CD4-positive, alpha-beta T cell (primary cell): ENCODE data around the gene ATG2A. TPM values are rescaled to one million over a fixed set of nuclear protein-coding genes. Genes with fewer than 3 reads are reported as not detected.

ENCODE experiments used
- ATAC-seq: fragments of 200-7000 bp; cut with Tn5 transposase; one replicate; pipeline ENCODE4 v1.10.0; 2022; ENCODE audit warnings: mild to moderate bottlenecking; ENCODE audit not compliant: poor library complexity
- CTCF ChIA-PET: fragments of 350-600 bp; sonication (Branson Sonifier 250); formaldehyde crosslinking; loops from one replicate; lab custom pipeline; 2021; ENCODE audit warnings: antibody characterized with exemption, inconsistent platforms; lab: Charles Lee
- POLR2A ChIA-PET: fragments of 350-600 bp; sonication (Branson Sonifier 250); formaldehyde crosslinking; loops from one replicate; lab custom pipeline; 2021; ENCODE audit warnings: antibody characterized with exemption, inconsistent platforms; lab: Charles Lee
- DNase-seq, 14 experiments: peaks; one replicate each; pipeline ENCODE4 v3.0.0-alpha.2; 2013 to 2020; ENCODE audit warnings: mixed read lengths in 2 of 14
- H3K27ac ChIP-seq, 2 donors: one replicate each; pipeline versions ENCODE4 v1.5.1 to v1.7.0; 2013; ENCODE audit warnings: low read length in 2 of 2, low read depth in 1 of 2, mild to moderate bottlenecking in 1 of 2
- H3K27me3 ChIP-seq, 2 experiments: 1 replicate in 1 of 2; 2 replicates in 1 of 2; pipeline versions ENCODE4 v1.6.1 to v1.7.0; 2013; ENCODE audit warnings: low read length in 2 of 2, control low read depth in 1 of 2, mild to moderate bottlenecking in 1 of 2, moderate library complexity in 1 of 2; ENCODE audit not compliant: insufficient read depth in 2 of 2, control insufficient read depth in 1 of 2
- H3K36me3 ChIP-seq: one replicate; pipeline ENCODE4 v1.6.1; 2013; ENCODE audit warnings: low read length, control low read depth; ENCODE audit not compliant: insufficient read depth
- H3K4me1 ChIP-seq: one replicate; pipeline ENCODE4 v1.6.1; 2013; ENCODE audit warnings: low read length, control low read depth; ENCODE audit not compliant: insufficient read depth
- H3K4me3 ChIP-seq: one replicate; pipeline ENCODE4 v1.5.1; 2013; ENCODE audit warnings: mild to moderate bottlenecking, low read length, moderate library complexity
- H3K9me3 ChIP-seq, 2 experiments: 1 replicate in 1 of 2; 2 replicates in 1 of 2; pipeline versions ENCODE4 v1.6.1 to v1.7.0; 2013; ENCODE audit warnings: low read length in 2 of 2, mild to moderate bottlenecking in 2 of 2, control low read depth in 1 of 2, moderate library complexity in 1 of 2; ENCODE audit not compliant: control insufficient read depth in 1 of 2, insufficient read depth in 1 of 2
- H3K27ac Mint-ChIP-seq: one replicate; pipeline ENCODE4 v1.8.0; 2020; ENCODE audit warnings: mixed read lengths
- H3K27me3 Mint-ChIP-seq: one replicate; pipeline ENCODE4 v1.8.0; 2021; ENCODE audit warnings: mixed read lengths
- H3K36me3 Mint-ChIP-seq: one replicate; pipeline ENCODE4 v1.8.0; 2021; ENCODE audit warnings: low read depth, mixed read lengths
- H3K4me1 Mint-ChIP-seq: one replicate; pipeline ENCODE4 v1.8.0; 2021; ENCODE audit warnings: low read depth, mixed read lengths
- H3K4me3 Mint-ChIP-seq: one replicate; pipeline ENCODE4 v1.8.0; 2020; ENCODE audit warnings: mild to moderate bottlenecking, mixed read lengths
- H3K9me3 Mint-ChIP-seq: one replicate; pipeline ENCODE4 v1.8.0; 2020; ENCODE audit warnings: mixed read lengths
- CTCF ChIP-seq: fragments of 200-600 bp; IDR thresholded peaks from one replicate; pipeline ENCODE4 v1.8.0; 2022; ENCODE audit warnings: antibody characterized with exemption, mild to moderate bottlenecking
- intact Hi-C, 2 experiments: fragments of 100-400 bp; cut with DNase I in 1 of 2; cut with micrococcal nuclease in 1 of 2; formaldehyde crosslinking; loops; one replicate each; pipeline versions ENCODE4 v1.15.1 to v1.9.0; 2023 to 2025; cut with DNase I, micrococcal nuclease
- total RNA-seq, 174 experiments: library from RNA in 2 of 174; stranded (reverse) in 2 of 174; gene quantifications; one replicate each; pipeline ENCODE4 v1.2.3 and lab custom pipeline; 2021 to 2026

The ATG2A gene
- total RNA-seq, 2 experiments from 2014 or later: 189 to 198 TPM

GRCh38 chr11:64914123-64914522 is 2.9 kb downstream of the ATG2A start:
- H3K36me3 ChIP-seq: peaks cover 49% of the 10 kb centered on the region
- peaks cover 26% of the 10 kb centered on the region for H3K4me1 Mint-ChIP-seq
- peak overlapping the region; percentile 78 for H3K4me3 Mint-ChIP-seq
- CTCF ChIA-PET: interaction anchor here (1.6 kb wide), 1 partner anchor 26 kb away, joined by 6 read pairs; no protein-coding TSS in a partner anchor
- no peaks in the 10 kb centered on the region for H3K9me3 Mint-ChIP-seq
- no peak for ATAC-seq
- no peak overlapping the region for H3K27ac Mint-ChIP-seq
- no peaks in the 10 kb centered on the region for H3K27me3 Mint-ChIP-seq
- intact Hi-C loops: no loop called here
- no peaks in the 10 kb centered on the region for H3K9me3 ChIP-seq
- TF ChIP-seq CTCF: no peak
- no peak overlapping the region for H3K27ac ChIP-seq
- no peak overlapping the region for H3K4me3 ChIP-seq
- DNase-seq: peak in 1 of 14 experiments; percentile 36
- no peaks in the 10 kb centered on the region for H3K27me3 ChIP-seq
- H3K4me1 ChIP-seq: peaks cover 33% of the 10 kb centered on the region
- POLR2A ChIA-PET: no interaction called here
- peaks cover 54% of the 10 kb centered on the region for H3K36me3 Mint-ChIP-seq

GRCh38 chr11:64913171-64913727 is 3.8 kb downstream of the ATG2A start:
- Mint-ChIP-seq H3K27me3 (no peaks in the 10 kb centered on the region), H3K36me3 (peaks cover 63% of the 10 kb centered on the region), H3K4me3 (peak overlapping the region; percentile 71), H3K27ac (no peak overlapping the region), H3K9me3 (no peaks in the 10 kb centered on the region), H3K4me1 (peaks cover 26% of the 10 kb centered on the region)
- TF ChIP-seq CTCF: no peak
- CTCF ChIA-PET: no interaction called here
- Histone ChIP-seq H3K9me3 (no peaks in the 10 kb centered on the region), H3K4me1 (peaks cover 31% of the 10 kb centered on the region), H3K4me3 (no peak overlapping the region), H3K27ac (no peak overlapping the region), H3K36me3 (peaks cover 56% of the 10 kb centered on the region), H3K27me3 (no peaks in the 10 kb centered on the region)
- DNase-seq (peak in 1 of 14 experiments; percentile 31), ATAC-seq (no peak)
- intact Hi-C loops: no loop called here
- POLR2A ChIA-PET: interaction anchor here (2.1 kb wide), 1 partner anchor 11 kb away, joined by 5 read pairs; the partner anchor contains the start of gene PPP2R5B

GRCh38 chr11:64911689-64912088 is 5.3 kb downstream of the ATG2A start:
- peaks cover 10% of the 10 kb centered on the region for H3K4me1 Mint-ChIP-seq
- intact Hi-C loops: no loop called here
- no peak for TF ChIP-seq CTCF
- no peak for DNase-seq
- POLR2A ChIA-PET: interaction anchor here (2.1 kb wide), 1 partner anchor 13 kb away, joined by 5 read pairs; the partner anchor contains the start of gene PPP2R5B
- Histone ChIP-seq H3K4me3 (no peak overlapping the region), H3K27ac (no peak overlapping the region), H3K27me3 (no peaks in the 10 kb centered on the region), H3K36me3 (peaks cover 70% of the 10 kb centered on the region), H3K4me1 (peaks cover 20% of the 10 kb centered on the region), H3K9me3 (no peaks in the 10 kb centered on the region)
- H3K27ac Mint-ChIP-seq: no peak overlapping the region
- H3K27me3 Mint-ChIP-seq: no peaks in the 10 kb centered on the region
- no peak for ATAC-seq
- H3K9me3 Mint-ChIP-seq: no peaks in the 10 kb centered on the region
- CTCF ChIA-PET: no interaction called here
- H3K36me3 Mint-ChIP-seq: peaks cover 72% of the 10 kb centered on the region
- H3K4me3 Mint-ChIP-seq: no peak overlapping the region
